ENCODE measurements around the gene PCSK4.

DNA sequence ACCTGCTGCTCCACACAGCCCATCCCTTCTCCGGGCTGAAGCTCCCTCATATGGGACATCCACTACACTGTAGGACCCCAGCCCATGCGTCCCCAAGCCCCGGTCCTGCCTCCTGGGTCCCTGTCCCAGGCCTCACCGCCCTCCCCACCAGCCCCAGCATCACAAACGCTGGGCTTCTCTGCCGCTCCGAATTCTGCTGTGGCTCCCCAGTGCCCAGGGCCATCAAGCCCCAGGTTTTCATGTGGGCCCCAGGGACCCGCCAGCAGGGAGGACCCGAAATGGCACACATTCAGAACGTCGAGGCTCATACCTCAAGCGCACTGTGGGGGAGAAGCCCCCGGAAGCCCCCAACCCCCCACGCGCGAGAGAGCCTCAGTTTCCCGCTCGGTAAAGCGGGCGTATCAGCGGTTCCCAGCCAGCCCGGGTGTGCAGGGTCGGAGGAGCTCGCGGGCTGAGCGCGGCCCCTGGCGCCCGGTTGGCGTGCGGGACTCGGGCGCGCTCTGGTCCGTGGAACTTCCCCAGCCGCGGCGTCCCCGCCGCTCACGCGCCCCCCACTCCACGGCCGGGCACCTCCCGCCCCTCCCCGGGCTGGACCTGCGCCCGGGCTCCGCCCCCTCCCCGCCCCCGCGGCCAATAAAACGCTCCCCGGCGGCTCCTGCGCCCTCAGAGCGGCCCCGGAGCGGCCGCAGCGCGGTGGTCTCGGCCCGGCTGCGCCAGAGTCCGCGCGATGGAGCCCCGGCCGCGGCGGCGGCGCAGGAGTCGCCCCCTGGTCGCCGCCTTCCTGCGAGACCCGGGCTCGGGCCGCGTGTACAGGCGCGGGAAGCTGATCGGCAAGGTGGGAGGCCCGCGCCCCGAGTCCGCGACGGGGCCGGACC, 33.5 kb upstream of the PCSK4 start, which contains the start of gene PLK5:
- TF ChIP-seq, protein P1, sequence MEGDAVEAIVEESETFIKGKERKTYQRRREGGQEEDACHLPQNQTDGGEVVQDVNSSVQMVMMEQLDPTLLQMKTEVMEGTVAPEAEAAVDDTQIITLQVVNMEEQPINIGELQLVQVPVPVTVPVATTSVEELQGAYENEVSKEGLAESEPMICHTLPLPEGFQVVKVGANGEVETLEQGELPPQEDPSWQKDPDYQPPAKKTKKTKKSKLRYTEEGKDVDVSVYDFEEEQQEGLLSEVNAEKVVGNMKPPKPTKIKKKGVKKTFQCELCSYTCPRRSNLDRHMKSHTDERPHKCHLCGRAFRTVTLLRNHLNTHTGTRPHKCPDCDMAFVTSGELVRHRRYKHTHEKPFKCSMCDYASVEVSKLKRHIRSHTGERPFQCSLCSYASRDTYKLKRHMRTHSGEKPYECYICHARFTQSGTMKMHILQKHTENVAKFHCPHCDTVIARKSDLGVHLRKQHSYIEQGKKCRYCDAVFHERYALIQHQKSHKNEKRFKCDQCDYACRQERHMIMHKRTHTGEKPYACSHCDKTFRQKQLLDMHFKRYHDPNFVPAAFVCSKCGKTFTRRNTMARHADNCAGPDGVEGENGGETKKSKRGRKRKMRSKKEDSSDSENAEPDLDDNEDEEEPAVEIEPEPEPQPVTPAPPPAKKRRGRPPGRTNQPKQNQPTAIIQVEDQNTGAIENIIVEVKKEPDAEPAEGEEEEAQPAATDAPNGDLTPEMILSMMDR (IDR thresholded peaks at IDR 0.05): no peak
- no peak for TF ChIP-seq POLR2A (IDR thresholded peaks at IDR 0.05)
- no peak for TF ChIP-seq POLR2AphosphoS5 (IDR thresholded peaks at IDR 0.05)

Data from upper lobe of left lung (tissue), 4 donors.